SU-DHL-6 (cell line): Measurements from ENCODE around the gene ACTL10.

ENCODE experiments used
- EZH2phosphoT487 ChIP-seq: fragments of 200-600 bp; sonication (generic), shearing (Covaris generic); conservative IDR thresholded peaks from 2 replicates; pipeline ENCODE4 v1.6.1; 2018; ENCODE audit warnings: mild to moderate bottlenecking, antibody characterized with exemption, low read length, moderate library complexity, mixed read lengths
- TF ChIP-seq, protein P1 (sequence below): fragments of 200-600 bp; sonication (generic); IDR thresholded peaks from one replicate; pipeline ENCODE4 v1.5.1; 2017; ENCODE audit warnings: antibody characterized with exemption, mild to moderate bottlenecking, low read length, moderate library complexity; ENCODE audit not compliant: insufficient read depth, poor library complexity, severe bottlenecking

GRCh38 chr20:33640287-33640686 is 26.5 kb upstream of the ACTL10 start:
- TF ChIP-seq, protein P1, sequence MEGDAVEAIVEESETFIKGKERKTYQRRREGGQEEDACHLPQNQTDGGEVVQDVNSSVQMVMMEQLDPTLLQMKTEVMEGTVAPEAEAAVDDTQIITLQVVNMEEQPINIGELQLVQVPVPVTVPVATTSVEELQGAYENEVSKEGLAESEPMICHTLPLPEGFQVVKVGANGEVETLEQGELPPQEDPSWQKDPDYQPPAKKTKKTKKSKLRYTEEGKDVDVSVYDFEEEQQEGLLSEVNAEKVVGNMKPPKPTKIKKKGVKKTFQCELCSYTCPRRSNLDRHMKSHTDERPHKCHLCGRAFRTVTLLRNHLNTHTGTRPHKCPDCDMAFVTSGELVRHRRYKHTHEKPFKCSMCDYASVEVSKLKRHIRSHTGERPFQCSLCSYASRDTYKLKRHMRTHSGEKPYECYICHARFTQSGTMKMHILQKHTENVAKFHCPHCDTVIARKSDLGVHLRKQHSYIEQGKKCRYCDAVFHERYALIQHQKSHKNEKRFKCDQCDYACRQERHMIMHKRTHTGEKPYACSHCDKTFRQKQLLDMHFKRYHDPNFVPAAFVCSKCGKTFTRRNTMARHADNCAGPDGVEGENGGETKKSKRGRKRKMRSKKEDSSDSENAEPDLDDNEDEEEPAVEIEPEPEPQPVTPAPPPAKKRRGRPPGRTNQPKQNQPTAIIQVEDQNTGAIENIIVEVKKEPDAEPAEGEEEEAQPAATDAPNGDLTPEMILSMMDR, result no peak
- no peak for TF ChIP-seq EZH2phosphoT487
